ENCODE data around the gene PCBP3.

DNA sequence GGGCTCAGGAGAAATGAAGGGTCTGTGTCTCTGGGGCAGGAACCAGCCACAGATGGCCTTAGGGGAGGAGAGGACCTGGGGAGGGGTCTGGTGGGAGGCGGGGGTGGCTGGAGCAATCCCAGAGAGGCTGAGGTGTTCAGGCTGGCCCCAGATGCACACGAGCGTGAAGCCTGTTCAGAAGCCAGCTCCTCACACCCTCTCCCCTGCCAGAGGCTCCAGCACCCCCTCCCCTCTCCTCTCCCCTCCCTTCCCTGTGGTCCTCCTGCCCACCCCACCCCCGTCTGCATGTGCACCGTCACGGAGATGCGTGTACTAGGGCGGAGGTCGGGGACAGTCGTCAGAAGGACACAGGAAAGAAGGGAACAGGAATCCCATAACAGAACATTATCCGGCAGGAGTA lies 223.0 kb downstream of the PCBP3 start:
- TF ChIP-seq EZH2 (IDR thresholded peaks at IDR 0.05; ENCODE audit: borderline replicate concordance, insufficient read depth, low read length, poor library complexity, severe bottlenecking) (no peak), RAD21 (conservative IDR thresholded peaks at IDR 0.05) (no peak), POLR2AphosphoS5 (IDR thresholded peaks at IDR 0.05) (no peak)

Measured in neural cell (in vitro differentiated cells).